ENCODE measurements around the gene PUM2.
"Not testable (repeated sequence)": the region's sequence is repeated elsewhere in the genome, so short reads cannot be mapped to it uniquely, and the experiment has no call there.

The PUM2 gene, protein sequence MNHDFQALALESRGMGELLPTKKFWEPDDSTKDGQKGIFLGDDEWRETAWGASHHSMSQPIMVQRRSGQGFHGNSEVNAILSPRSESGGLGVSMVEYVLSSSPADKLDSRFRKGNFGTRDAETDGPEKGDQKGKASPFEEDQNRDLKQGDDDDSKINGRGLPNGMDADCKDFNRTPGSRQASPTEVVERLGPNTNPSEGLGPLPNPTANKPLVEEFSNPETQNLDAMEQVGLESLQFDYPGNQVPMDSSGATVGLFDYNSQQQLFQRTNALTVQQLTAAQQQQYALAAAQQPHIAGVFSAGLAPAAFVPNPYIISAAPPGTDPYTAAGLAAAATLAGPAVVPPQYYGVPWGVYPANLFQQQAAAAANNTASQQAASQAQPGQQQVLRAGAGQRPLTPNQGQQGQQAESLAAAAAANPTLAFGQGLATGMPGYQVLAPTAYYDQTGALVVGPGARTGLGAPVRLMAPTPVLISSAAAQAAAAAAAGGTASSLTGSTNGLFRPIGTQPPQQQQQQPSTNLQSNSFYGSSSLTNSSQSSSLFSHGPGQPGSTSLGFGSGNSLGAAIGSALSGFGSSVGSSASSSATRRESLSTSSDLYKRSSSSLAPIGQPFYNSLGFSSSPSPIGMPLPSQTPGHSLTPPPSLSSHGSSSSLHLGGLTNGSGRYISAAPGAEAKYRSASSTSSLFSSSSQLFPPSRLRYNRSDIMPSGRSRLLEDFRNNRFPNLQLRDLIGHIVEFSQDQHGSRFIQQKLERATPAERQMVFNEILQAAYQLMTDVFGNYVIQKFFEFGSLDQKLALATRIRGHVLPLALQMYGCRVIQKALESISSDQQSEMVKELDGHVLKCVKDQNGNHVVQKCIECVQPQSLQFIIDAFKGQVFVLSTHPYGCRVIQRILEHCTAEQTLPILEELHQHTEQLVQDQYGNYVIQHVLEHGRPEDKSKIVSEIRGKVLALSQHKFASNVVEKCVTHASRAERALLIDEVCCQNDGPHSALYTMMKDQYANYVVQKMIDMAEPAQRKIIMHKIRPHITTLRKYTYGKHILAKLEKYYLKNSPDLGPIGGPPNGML

DNA sequence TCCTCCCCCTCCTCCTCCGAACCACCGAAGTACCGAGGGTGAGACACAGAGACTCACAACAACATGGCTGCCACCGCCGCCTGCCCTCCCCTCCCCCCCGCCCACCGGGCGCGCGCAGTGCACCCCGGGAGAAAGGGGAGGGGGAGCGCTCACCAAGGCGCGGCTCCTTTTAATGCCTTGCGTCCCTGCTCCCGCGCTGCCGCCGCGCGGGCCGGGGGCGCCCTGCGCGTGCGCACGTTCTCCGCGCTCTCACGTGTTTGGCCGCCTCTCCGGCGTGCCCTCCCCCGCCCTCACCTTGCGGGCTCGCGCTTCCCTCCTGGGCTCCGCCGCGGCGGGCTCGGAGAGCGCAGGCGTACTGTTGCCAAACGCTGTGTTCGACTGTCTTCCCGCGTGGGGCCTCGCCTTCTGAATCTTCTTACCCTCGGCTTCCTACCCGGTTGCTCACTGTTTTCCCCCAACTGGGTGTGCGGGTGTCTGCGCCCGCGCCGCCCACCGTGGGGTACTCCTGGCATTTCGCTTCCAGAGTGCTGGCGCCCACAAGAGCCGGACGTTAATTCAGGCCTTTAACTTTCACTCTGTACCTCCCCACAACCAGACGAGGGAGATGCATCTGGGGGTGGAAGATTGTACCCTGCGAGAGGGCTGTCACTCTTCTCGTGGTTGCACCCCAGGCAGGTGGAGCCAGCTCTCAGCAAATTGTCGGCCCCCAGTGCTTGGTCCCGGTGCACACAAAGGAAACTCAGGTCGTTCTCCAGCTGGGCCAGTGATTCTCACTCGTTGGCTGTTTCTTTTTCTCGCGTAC, at the start of gene PUM2:
Gene PUM2, minus strand, starts transcription at position 92 of the 802 bp plus-strand sequence. CDS start 23,484 bp downstream, outside the sequence.
- in situ Hi-C loops (cut with HindIII; ENCODE audit: low sequenced_read_pairs), result no loop called here

DNA sequence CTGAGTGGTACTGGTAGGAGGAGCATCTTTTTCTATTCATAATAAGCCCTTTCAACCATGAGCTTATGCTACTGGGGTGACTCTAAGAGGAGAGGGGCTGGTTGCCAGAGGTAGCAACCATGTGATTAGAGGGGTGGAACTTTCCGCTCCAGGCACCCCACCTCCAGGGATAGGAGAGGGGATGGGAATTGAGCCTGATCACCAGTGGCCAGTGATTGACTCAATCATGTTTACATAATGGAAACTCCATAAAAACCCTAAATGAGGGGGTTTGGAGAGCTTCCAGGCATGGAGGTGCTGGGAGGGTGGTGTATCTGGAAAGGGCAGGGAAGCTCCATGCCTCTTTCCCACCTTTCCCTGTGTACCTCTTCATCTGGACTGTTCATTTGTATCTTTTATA, 49.7 kb upstream of the PUM2 start:
- in situ Hi-C loops (cut with HindIII; ENCODE audit: low sequenced_read_pairs), result loop anchor here (5.0 kb wide), 1 partner anchor 33 kb away; no protein-coding TSS in a partner anchor

- in situ Hi-C loops (cut with HindIII; ENCODE audit: low sequenced_read_pairs), result no loop called here
Observed at GRCh38 chr2:20398956-20399567, 48.4 kb upstream of the PUM2 start.

DNA sequence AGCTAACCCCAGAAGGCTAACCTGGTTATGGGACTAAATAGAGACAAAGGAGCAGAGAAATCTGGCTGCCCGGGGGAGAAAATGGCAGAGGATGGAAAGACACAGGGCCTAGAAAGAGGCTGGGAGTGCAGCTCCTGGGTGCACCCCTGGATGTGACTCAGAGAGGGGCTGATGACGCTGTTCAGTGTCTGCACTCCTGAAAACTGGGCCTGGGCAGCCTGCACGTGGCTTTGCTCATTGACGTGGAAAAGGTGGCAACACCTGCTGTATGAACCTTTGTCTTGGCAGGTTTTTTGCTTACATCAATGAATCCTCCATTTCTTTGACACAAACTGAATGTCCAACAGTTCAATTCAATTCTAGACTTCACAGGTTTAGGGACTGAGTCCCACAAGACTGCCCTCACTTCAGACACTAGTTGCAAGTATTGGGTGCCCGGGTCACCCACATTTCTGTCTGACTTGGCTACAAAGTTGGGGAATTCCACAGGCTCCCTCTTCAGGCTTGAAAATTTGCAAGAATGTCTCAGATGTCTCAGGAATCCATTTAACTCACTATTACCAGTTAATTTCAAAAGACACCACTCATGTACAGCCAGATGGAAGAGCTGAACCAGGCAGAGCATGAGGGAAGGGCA, 47.3 kb upstream of the PUM2 start:
- in situ Hi-C loops (cut with HindIII; ENCODE audit: low sequenced_read_pairs), result no loop called here

GRCh38 chr2:20396356-20397000, 45.8 kb upstream of the PUM2 start:
- in situ Hi-C loops (cut with HindIII; ENCODE audit: low sequenced_read_pairs), result no loop called here

DNA sequence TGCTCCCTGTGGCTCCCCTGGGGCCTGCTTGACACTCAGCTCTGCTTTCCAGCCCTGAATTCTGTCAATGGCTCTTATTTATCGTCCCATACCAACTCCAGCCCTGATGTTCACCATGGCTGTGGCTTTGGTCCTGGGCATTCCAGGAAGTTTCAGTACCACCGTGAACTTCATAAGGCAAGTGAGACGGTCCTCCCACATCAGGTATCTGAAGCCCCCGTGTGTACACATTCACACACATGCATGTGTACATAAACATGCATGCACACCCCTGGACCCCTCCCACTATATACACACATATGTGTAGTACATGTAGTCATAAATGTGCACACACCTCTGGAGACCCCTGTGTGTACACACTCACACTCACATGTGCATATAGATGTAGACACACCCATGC, 43.3 kb upstream of the PUM2 start:
- in situ Hi-C loops (cut with HindIII; ENCODE audit: low sequenced_read_pairs), result no loop called here

- in situ Hi-C loops (cut with HindIII; ENCODE audit: low sequenced_read_pairs), result no loop called here
Observed at GRCh38 chr2:20391951-20392699, 41.5 kb upstream of the PUM2 start.

GRCh38 chr2:20390524-20391123, 40.0 kb upstream of the PUM2 start:
- in situ Hi-C loops (cut with HindIII; ENCODE audit: low sequenced_read_pairs), result no loop called here

GRCh38 chr2:20384953-20385352, 34.3 kb upstream of the PUM2 start:
- in situ Hi-C loops (cut with HindIII; ENCODE audit: low sequenced_read_pairs), result loop anchor here (10.0 kb wide), 1 partner anchor 60 kb away; the partner anchor contains the start of gene RHOB

DNA sequence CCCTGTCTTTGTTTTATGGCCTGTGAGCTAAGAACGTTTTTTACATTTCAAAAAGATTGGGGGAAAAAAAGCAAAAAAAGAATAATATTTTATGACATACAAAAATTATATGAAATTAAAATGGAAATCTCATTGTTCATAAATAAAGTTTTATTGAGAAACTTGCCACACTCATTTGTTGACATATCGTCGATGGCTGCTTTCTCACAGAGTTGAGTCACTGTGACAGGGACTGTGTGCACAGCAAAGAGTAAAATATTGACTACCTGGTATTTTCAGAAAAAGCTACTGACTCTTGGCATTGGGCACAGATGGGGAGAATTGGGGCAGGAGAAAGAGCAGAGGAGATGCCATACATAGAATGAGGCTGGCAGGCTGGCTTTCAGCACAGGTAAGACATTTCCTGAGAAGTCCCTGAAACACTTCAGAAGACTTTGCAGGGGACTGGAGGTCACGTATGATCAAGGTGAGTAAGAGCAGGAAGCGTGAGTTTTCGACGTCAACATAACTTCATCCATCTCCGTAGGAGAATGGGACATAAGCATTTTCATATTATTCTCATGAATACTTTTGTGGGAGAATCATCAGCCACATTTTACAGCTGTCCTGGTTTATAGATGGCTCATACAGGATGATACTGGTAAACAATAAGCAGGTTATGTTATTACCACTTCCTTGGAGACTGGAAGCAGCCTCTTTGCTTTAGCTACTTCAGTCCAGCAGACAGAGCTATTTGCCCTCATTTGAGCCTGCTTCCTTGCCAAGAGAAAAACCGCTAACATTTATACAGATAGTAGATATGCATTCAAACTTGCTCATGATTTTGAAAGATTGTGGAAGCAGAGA, 32.5 kb upstream of the PUM2 start:
- in situ Hi-C loops (cut with HindIII; ENCODE audit: low sequenced_read_pairs), result loop anchor here (10.0 kb wide), 1 partner anchor 62 kb away; the partner anchor contains the start of gene RHOB

- in situ Hi-C loops (cut with HindIII; ENCODE audit: low sequenced_read_pairs), result loop anchor here (10.0 kb wide), 1 partner anchor 63 kb away; the partner anchor contains the start of gene RHOB
Observed at GRCh38 chr2:20381457-20381856, 30.8 kb upstream of the PUM2 start.

- in situ Hi-C loops (cut with HindIII; ENCODE audit: low sequenced_read_pairs), result no loop called here
Observed at GRCh38 chr2:20378891-20379519, 28.4 kb upstream of the PUM2 start.

GRCh38 chr2:20378341-20378740, 27.7 kb upstream of the PUM2 start:
- in situ Hi-C loops (cut with HindIII; ENCODE audit: low sequenced_read_pairs), result no loop called here

- in situ Hi-C loops (cut with HindIII; ENCODE audit: low sequenced_read_pairs), result no loop called here
Observed at GRCh38 chr2:20377741-20378140, 27.1 kb upstream of the PUM2 start.

- in situ Hi-C loops (cut with HindIII; ENCODE audit: low sequenced_read_pairs), result not testable (repeated sequence)
Observed at GRCh38 chr2:20374982-20375381, 24.3 kb upstream of the PUM2 start.

GRCh38 chr2:20372896-20373640, 22.4 kb upstream of the PUM2 start:
- in situ Hi-C loops (cut with HindIII; ENCODE audit: low sequenced_read_pairs), result no loop called here

Data from endothelial cell of hepatic sinusoid (primary cell).